ENCODE measurements around the gene TPRG1. TPM values are rescaled to one million over a fixed set of nuclear protein-coding genes. Genes with fewer than 3 reads are reported as not detected.

Gene TPRG1
- total and polyA plus RNA-seq, 4 donors, result 1.0 to 46.6 (median 6.9) TPM

- TF ChIP-seq ZBTB33 (IDR thresholded peaks at IDR 0.05) (no peak), RXRA (IDR thresholded peaks at IDR 0.05) (no peak)
Observed at GRCh38 chr3:189308608-189309007, 136.8 kb downstream of the TPRG1 start (continued).

- H3K27ac ChIP-seq (ENCODE audit: low read depth in 1 of 2, low read length in 2 of 2), result no peak overlapping the region
- H3K4me1 ChIP-seq (ENCODE audit: control insufficient read depth in 4 of 4, insufficient read depth in 4 of 4, low read length in 3 of 4), result no peaks in the 10 kb centered on the region
- peaks cover 0 to 9% (median 1%) of the 10 kb centered on the region in 4 donors for H3K36me3 ChIP-seq (ENCODE audit: control insufficient read depth in 4 of 4, insufficient read depth in 3 of 4, low read depth in 1 of 4, low read length in 3 of 4)
- TF ChIP-seq HNF4A (conservative IDR thresholded peaks at IDR 0.05), result no peak
- TF ChIP-seq, protein P1, sequence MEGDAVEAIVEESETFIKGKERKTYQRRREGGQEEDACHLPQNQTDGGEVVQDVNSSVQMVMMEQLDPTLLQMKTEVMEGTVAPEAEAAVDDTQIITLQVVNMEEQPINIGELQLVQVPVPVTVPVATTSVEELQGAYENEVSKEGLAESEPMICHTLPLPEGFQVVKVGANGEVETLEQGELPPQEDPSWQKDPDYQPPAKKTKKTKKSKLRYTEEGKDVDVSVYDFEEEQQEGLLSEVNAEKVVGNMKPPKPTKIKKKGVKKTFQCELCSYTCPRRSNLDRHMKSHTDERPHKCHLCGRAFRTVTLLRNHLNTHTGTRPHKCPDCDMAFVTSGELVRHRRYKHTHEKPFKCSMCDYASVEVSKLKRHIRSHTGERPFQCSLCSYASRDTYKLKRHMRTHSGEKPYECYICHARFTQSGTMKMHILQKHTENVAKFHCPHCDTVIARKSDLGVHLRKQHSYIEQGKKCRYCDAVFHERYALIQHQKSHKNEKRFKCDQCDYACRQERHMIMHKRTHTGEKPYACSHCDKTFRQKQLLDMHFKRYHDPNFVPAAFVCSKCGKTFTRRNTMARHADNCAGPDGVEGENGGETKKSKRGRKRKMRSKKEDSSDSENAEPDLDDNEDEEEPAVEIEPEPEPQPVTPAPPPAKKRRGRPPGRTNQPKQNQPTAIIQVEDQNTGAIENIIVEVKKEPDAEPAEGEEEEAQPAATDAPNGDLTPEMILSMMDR (IDR thresholded peaks at IDR 0.05; ENCODE audit: low read depth, low read length, missing input control), result no peak
- TF ChIP-seq RAD21 (IDR thresholded peaks at IDR 0.05), result no peak
- no peak for TF ChIP-seq RXRA (IDR thresholded peaks at IDR 0.05)
- TF ChIP-seq EGR1 (IDR thresholded peaks at IDR 0.05; ENCODE audit: low read depth in 2 of 2), result no peak
- TF ChIP-seq YY1 (IDR thresholded peaks at IDR 0.05), result no peak
- TF ChIP-seq REST (IDR thresholded peaks at IDR 0.05), result no peak
- TF ChIP-seq NR2F2 (IDR thresholded peaks at IDR 0.05), result no peak
- no peak for TF ChIP-seq MAX (IDR thresholded peaks at IDR 0.05)
- no peak for TF ChIP-seq FOXA1 (IDR thresholded peaks at IDR 0.05)
- no peak for TF ChIP-seq GABPA (IDR thresholded peaks at IDR 0.05 in 1 of 2, conservative IDR thresholded peaks at IDR 0.05 in 1 of 2)
- no peak for TF ChIP-seq SP1 (IDR thresholded peaks at IDR 0.05)
- TF ChIP-seq FOXA2 (IDR thresholded peaks at IDR 0.05), result no peak
- TF ChIP-seq, protein P2, sequence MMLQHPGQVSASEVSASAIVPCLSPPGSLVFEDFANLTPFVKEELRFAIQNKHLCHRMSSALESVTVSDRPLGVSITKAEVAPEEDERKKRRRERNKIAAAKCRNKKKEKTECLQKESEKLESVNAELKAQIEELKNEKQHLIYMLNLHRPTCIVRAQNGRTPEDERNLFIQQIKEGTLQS (IDR thresholded peaks at IDR 0.05), result no peak
- TF ChIP-seq TAF1 (conservative IDR thresholded peaks at IDR 0.05), result no peak
- TF ChIP-seq JUND (IDR thresholded peaks at IDR 0.05), result no peak
- no peak for TF ChIP-seq ZBTB33 (IDR thresholded peaks at IDR 0.05)
- 87% methylated on average over 6 of the region's 6 CpGs for WGBS
- no peaks in the 10 kb centered on the region for H3K27me3 ChIP-seq (ENCODE audit: control insufficient read depth in 4 of 4, insufficient read depth in 4 of 4, low read length in 3 of 4)
- H3K9ac ChIP-seq (ENCODE audit: low read depth in 1 of 2, low read length in 2 of 2), result no peak overlapping the region
- no peak overlapping the region for H3K4me3 ChIP-seq (ENCODE audit: low read depth in 1 of 3, low read length in 3 of 3)
- H3K9me3 ChIP-seq (ENCODE audit: control insufficient read depth in 4 of 4, low read length in 3 of 4), result no peaks in the 10 kb centered on the region
- no peak for DNase-seq (ENCODE audit: low spot score)
Observed at GRCh38 chr3:189309400-189309975, 137.7 kb downstream of the TPRG1 start.

All from liver (tissue), 9 donors.